Effector CD4-positive, alpha-beta T cell (primary cell): ENCODE measurements around the gene KRTAP10-7. TPM values are rescaled to one million over a fixed set of nuclear protein-coding genes. Genes with fewer than 3 reads are reported as not detected.
"Not testable (repeated sequence)": the region's sequence is repeated elsewhere in the genome, so short reads cannot be mapped to it uniquely, and the experiment has no call there.

ENCODE experiments used
- DNase-seq: peaks from one replicate; pipeline ENCODE4 v3.0.0-alpha.2; 2020
- total RNA-seq: gene quantifications from one replicate; lab custom pipeline; 2026; lab: John Stamatoyannopoulos, UW

The KRTAP10-7 gene, protein sequence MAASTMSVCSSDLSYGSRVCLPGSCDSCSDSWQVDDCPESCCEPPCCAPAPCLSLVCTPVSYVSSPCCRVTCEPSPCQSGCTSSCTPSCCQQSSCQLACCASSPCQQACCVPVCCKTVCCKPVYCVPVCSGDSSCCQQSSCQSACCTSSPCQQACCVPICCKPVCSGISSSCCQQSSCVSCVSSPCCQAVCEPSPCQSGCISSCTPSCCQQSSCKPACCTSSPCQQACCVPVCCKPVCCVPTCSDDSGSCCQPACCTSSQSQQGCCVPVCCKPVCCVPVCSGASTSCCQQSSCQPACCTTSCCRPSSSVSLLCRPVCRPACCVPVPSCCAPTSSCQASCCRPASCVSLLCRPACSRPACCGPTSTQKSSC
- total RNA-seq, result not detected

DNA sequence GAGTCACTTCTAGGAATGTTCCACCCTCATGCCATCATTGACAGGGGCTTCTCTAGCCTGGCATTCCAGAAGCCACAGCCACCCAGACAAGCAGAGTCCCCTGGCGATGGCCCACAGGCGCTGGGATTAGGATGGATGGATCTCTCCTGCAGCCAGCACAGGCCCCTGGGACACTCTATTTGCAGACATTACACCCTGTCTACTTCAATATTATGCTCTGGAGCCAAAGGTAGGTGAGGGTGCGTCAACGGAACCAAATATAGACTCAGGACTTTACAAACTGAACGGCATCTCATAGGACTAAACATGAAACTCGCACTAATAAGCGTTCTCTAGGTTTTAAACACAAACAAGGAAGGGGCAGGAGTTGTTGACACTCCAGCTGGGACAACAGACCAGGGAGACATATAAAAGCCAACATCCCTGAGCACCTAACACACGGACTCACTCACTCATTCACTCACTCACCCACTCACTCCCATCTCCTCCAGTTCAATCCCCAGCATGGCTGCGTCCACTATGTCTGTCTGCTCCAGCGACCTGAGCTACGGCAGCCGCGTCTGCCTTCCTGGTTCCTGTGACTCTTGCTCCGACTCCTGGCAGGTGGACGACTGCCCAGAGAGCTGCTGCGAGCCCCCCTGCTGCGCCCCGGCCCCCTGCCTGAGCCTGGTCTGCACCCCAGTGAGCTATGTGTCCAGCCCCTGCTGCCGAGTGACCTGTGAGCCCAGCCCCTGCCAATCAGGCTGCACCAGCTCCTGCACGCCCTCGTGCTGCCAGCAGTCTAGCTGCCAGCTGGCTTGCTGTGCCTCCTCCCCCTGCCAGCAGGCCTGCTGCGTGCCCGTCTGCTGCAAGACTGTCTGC is at the start of gene KRTAP10-7:
Gene KRTAP10-7, plus strand, starts transcription at position 480 of the 861 bp plus-strand sequence. Its CDS starts 25 bp downstream, at position 505.
- not testable (repeated sequence) for DNase-seq

DNA sequence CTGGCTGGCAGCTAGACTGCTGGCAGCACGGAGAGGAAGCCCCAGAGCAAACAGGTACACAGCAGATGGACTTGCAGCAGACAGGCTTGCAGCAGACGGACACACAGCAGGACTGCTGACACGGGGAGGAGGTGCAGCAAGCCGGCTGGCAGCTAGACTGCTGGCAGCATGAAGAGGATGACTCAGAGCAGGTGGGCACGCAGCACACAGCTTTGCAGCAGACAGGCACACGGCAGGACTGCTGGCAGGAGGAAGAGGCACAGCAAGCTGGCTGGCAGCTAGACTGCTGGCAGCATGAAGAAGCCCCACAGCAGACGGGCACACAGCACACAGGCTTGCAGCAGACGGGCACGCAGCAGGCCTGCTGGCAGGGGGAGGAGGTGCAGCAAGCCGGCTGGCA is 49.6 kb upstream of the KRTAP10-7 start:
- DNase-seq, result no peak

DNA sequence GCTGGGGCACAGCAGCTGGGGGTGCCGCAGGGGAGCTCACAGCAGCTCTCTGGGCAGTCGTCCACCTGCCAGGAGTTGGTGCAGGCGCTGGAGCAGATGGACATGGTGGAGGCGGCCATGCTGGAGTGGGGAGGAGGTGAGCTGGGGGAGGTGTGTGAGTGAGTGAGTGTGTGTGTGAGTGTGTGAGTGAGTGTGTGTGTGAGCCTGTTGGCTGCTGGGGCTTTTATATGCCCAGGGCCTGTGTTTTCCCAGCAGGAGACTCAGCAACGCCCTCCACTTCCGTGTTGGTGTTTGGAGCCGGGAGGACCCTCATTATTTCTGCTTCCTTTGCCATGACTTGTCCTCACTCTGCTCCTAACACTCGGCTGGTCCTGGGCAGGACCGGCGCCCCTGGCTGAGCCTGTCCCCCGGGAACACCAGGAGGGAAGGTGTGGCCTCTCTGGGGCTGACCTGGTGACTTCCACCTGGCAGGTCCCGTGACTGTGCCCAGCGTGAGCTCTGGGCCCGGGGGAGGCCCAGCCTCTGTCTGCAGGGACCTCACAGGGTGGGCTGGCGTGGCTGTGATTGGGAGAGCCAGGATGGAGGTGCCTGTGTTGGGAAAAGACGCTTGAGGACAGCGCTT is 48.9 kb upstream of the KRTAP10-7 start, which contains the start of gene KRTAP10-2:
Gene KRTAP10-2, minus strand, starts transcription at position 166 of the 622 bp plus-strand sequence. Its CDS starts 47 bp downstream, at position 119.
- no peak for DNase-seq

DNA sequence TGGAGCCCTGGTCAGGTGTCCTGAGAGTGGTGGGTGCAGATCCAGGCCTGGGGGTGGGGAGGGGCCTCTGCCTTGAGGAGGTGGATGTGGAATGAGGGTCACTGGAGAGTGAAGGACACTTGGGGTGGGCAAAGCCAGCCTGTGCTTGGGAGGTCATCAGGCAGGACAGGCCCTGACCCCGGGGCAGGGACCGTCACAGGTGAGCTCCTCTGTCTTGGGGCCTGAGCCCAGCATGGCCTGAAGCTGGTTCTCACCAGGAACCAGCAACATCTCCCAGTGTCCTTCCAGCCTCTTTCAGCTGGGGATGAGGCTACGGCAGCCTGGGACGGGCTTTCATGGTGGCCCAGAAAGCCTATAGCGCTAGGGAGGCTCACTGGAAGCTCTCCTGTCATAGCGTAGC is 48.3 kb upstream of the KRTAP10-7 start:
- DNase-seq, result no peak

DNA sequence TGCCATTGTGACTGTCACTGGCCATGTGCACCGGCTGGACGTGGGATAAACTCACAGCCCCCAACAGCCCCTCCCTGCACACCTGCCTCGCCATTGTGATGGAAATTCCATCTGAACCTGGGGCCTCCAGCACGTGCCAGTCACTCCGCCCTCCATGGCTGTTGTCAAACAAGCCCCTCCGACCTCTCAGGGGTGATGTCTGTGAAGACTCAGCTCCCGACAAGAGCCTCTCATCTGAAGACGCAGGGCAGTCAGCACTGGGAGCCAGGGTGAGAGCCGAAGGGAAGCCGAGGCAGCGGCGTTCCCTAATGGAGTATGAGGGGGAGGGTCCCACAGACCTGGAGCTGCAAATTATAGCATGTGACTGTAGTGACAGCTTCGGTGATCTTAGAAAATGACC is 47.7 kb upstream of the KRTAP10-7 start:
- no peak for DNase-seq

DNA sequence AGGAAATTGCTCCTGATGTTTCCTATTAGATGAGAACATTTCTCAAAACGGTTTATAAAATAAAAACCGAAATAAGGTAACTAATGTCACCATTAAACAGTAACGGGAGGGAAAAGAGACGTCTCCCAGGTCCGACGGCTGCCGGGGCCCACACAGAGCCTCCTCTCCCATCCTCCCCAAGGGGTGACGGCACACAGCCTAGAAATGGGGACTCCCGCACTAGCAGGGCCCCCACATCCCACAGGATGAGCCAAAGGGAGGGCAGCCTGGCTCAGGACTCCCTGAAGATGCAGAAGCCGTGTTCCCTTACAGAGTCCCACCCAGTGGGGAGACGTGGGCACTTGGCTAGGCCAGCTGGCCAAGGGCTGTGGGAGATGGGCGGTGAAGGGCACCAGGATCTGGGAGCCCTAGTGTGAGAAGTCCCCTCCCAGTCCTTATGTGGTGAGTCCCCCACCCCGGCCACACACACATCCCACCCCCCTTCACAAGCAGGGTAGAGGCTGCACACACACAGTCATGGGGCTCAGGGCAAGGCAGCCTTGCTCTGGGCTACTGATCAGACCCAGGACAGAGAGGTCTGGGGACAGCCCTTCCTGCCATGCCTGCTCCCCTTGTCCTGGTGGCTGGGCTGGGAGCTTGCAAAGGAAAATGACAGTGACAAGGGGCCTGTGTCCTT is 45.1 kb upstream of the KRTAP10-7 start:
- no peak for DNase-seq

DNA sequence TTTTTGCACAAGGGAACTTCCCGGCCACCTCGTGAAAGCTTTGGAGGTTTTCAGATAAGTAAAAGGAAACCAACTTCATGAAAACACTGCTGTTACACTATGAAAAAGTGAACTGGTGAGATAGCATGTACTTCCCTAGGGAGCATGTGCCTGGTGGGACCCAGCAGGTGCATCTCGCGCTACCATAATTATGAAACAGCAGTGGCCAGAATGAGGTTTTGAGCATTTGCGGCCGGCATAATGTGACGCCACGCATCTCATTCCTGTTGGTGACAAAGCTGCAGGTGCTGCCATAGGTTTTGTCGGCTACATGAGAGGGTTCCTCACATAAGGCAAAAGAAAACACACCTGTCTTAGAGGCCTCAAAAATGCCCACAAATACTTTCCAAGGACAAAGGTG is 43.5 kb upstream of the KRTAP10-7 start:
- no peak for DNase-seq

DNA sequence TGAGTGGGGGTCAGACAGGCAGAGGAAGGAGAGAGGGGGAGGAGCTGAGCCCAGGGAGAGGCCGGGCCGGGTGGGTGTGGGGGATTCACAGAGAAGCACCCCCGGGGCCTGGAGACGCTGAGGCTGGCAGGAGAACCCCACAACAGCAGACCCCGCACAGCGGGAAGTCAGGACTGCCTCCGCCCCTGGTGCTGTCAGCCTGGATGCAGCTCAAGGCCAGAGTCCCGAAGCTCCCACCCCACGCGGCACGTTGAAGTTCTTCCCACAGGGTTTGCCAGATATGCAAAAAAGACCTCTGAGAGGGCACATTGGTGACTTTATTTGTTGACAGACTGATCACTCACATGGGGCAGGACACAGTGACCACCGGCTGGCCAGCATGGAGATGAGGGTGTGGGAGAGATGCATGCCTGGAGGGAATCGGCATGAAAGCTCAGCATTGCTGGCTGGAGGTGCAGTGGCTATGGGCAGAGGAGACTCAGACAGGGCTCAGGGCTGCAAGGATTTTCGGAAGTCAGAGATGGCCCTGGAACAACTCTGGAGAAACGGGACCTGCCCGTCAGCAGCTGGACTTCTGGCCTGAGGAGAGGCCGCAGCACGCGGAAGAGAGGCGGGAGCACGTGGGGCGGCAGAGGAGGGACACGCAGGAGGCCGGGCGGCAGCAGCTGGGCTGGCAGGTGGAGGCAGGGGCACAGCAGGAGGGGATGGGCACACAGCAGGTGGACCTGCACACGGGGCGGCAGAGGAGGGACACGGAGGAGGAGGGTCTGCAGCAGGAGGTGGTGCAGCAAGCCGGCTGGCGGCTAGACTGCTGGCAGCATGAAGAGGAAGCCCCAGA is 42.7 kb upstream of the KRTAP10-7 start:
- DNase-seq, result no peak

DNA sequence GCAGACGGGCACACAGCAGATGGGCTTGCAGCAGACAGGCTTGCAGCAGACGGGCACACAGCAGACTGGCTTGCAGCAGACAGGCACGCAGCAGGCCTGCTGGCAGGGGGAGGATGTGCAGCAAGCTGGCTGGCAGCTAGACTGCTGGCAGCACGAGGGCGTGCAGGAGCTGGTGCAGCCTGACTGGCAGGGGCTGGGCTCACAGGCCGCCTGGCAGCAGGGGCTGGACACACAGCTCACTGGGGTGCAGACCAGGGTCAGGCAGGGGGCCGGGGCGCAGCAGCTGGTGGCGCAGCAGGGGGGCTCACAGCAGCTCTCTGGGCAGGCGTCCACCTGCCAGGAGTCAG is 42.1 kb upstream of the KRTAP10-7 start:
- DNase-seq, result not testable (repeated sequence)

DNA sequence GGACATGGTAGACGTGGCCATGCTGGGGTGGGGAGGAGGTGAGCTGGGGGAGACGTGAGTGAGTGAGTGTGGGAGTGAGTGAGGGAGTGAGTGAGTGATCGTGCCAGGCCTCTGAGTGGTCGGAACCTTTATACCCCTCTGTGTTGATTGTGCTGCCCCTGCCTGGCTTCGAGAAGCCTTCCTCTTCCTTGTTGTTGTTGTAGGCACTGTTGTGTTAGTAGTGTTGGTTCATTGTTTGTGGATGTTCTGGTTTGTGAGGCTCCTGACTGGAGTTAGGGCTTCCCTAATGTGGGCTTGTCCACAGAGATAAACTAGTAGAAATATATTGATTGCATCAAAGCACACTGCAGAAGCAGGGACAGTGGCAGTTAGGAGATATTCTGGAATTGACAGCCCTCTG is 41.7 kb upstream of the KRTAP10-7 start, which contains the start of gene KRTAP10-3:
Gene KRTAP10-3, minus strand, starts transcription at position 101 of the 400 bp plus-strand sequence. Its CDS starts 80 bp downstream, at position 21.
- no peak for DNase-seq

DNA sequence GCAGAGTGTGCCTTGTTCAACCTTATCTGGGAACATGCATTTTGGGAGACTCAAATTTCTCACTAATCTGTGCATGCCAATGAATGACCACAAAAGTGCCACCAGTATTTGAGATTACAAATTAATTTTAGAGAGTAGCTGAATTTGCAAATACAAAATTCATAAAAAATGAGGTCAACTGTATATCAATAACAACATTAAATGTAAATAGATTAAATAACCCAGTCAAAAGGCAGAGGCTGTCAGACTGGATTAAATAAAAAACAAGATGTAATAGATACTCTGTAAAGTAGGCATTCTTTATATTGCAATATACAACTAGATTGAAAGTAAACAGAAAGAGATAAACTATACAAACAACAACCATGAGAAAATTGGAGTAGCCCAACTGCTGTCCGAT is 36.3 kb upstream of the KRTAP10-7 start:
- DNase-seq, result no peak

DNA sequence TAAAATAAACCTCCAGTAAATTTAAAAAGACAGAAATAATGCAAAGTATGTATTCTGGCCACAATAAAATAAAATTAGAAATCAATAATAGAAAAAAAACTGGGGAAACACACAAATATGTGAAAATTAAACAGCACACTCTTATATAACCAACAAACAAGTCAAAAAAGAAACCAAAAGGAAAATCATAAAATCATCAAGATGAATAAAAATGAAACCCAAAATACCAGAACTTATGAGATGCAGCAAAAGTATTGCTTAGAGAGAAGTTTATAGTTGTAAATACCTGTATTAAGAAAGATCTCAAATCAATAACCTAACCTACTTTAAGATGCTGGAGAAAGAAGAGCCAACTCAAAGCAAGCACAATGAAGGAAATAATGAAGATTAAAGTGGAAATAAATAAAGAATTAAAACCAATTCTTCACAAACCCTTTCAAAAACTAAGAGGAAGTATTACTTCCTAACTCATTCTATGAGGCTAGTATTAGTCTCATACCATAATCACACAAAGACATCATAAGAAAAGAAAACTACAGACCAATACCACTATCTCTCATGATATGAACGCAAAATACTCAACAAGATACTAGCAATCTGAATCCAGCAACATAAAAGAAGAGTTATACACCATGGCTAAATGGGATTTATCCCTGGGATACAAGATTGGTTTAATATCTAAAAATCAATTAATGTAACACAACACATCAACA is 35.4 kb upstream of the KRTAP10-7 start:
- no peak for DNase-seq

DNA sequence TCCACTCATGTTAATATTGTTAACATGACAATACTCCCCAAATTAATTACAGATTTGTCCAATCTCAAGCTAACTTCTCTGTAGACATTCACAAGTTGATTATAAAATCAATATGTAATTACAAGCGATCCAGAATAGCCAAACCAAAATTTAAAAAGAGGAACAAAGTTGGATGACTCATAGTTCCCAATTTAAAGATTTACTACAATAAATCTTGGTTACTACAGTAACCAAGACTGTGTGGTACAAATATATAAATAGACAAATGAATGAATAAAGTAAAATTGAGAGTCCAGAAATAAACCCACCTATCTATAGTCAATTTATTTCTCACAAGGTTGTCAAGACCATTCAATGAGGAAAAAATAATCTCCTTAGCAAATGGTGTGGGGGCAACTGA is 34.0 kb upstream of the KRTAP10-7 start:
- DNase-seq, result no peak

DNA sequence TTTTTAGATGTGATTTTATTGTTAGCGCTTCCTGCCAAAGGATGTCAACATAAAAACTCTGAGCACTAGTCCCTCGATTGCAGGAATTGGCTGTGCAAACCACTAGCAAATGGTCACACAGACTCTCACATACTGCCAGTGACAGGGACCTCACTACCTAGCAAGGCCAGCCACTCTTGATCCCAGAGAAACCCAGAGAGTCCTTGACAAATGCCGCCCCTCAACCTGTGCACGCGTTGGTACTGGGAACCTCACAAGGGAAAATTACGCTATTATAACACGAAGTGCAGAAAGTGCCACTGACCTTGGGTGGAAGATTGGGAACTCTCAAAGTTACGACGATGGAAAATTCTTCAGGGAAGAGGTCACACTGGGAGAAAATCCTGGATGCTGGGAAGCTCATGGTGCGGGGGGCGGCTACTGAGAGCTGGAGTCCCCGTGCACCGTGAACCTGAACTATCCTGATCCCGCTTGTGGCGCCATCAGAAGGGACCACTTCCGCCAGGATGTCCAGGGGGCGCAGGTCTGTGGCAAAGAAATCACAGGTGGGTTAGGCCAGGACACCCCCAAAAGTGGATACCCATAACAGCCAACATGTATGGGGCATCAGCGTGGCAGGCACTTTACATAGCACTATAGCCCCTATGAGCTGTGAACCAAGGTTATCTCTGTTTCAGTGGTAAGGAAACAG is 32.8 kb upstream of the KRTAP10-7 start:
- DNase-seq, result no peak

DNA sequence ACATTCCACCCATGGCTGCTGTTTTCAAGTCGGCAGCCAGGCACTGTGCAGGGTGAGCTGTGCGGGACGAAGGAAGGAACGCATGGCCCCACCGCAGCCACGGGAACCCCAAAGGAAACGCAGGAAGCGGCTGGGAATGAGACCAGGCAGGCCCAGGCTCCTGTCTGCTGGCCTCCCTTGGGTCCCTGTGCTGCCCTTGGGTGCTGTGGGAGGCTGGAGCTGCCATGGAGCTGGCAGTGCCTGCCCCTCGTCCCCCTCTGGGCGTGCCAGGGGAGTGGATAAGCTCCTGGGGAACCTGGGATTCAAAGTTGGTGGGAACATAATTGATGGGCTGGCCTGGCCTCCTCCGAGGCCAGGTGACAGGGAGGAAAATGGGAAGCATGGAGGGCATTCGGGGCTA is 32.1 kb upstream of the KRTAP10-7 start:
- no peak for DNase-seq

DNA sequence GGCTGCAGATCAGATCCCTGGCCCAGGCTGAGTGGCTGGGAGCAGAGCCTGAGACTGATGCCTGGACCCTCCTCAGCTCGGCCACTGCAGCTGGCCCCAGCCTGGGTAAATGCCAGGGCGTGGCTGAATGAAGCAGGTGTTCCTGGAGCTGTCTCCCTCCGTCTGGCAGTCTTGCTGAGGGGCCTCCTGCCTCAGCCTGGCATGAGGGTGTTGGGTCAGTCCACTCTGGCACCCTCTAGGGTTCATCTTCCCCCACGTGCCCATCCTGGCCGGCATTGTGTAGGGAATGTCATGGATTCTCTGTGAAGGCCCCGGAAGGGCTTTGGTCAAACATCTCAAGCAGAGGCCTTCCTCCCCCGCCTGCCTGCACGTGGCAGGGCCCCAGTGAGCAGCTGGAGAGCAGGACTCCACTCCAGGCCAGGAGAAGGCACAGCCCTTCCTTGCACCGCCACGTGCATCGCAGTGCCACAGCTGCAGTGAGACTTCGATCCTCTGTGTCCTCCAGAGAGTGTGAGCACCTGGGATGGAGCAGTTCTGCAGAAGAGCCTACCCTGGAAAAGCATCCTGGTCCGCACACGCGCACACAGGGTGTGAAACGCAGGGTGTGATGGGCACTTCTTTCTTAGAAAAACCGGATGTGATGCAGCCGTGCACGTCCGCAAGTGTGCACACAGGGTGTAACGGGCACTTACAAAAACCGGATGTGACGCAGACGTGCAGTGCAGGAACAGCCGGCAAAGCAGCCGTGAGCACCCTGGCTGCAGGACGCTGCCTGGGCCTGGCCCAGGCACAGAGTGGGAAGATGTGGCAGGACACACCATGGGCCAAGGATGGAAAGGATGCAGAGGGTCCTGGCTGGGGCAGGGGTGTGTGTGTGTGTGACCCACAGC is 31.5 kb upstream of the KRTAP10-7 start:
- DNase-seq, result no peak

DNA sequence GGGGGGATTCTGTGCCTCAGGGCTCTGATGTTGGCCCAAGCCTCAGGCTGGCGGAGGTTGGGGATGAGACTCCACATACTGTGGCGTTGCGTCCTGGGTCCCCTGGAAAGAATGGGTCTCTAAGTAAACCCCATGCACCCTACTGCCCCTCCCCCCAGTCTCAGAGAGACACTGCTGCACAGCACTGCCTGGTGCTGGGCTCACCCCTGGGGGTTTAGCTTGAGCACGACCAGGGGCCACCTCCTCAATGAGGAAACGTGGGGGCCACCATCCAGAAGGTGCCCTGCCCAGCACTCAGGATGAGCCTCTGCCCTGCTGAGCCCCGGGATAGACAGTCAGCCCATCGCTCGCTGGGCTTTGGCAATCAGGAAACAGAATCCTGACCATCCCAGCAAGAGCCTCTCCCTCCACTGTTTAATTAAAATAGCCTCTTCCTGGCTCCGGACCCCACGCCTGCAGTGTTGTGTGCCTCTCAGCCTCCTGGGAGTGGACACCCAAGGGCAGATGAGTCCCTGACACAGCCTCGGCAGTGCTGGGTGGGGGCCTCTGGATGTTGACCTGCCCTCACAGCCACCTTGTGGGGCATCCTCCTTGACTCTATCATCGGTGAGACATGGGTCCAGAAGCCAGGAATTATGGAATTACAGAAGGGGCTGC is 30.4 kb upstream of the KRTAP10-7 start:
- no peak for DNase-seq

DNA sequence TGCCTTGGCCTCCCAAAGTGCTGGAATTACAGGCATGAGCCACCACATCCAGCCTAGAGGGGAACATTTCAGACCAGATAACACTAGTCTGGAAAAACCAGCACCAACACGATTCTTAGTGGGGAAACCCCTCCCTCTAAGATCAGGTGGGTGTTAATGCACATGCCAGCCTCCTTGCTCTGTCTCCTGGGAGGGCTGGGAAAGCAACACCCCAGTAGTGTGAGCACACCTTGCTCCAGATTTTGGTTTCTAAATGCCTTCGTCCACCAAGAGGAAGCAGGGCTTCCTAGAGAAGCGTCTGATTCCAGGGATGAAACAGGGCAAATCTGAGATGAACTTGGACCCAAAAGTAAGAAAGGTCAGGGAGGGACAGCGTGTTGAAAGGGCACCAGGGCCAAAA is 29.1 kb upstream of the KRTAP10-7 start:
- DNase-seq, result no peak
